HL-60 (cell line): ENCODE measurements around the gene JUN.

Source experiments
- POLR2AphosphoS5 ChIP-seq: IDR thresholded peaks from 2 replicates; pipeline ENCODE4 v1.6.1; 2012; ENCODE audit warnings: low read depth
- SPI1 ChIP-seq: IDR thresholded peaks from 2 replicates; pipeline ENCODE4 v1.6.1; 2012; ENCODE audit warnings: low read depth, mild to moderate bottlenecking, borderline replicate concordance
- TF ChIP-seq, protein P1 (sequence below): IDR thresholded peaks from one replicate; pipeline ENCODE4 v1.5.1; 2011; ENCODE audit warnings: low read length, control low read depth, inconsistent platforms; ENCODE audit not compliant: insufficient read depth
- TF ChIP-seq, protein P2 (sequence below): IDR thresholded peaks from 2 replicates; pipeline ENCODE4 v1.6.1; 2012; ENCODE audit warnings: low read depth; ENCODE audit not compliant: insufficient replicate concordance

GRCh38 chr1:58767143-58767542, 16.7 kb downstream of the JUN start:
- TF ChIP-seq, protein P1, sequence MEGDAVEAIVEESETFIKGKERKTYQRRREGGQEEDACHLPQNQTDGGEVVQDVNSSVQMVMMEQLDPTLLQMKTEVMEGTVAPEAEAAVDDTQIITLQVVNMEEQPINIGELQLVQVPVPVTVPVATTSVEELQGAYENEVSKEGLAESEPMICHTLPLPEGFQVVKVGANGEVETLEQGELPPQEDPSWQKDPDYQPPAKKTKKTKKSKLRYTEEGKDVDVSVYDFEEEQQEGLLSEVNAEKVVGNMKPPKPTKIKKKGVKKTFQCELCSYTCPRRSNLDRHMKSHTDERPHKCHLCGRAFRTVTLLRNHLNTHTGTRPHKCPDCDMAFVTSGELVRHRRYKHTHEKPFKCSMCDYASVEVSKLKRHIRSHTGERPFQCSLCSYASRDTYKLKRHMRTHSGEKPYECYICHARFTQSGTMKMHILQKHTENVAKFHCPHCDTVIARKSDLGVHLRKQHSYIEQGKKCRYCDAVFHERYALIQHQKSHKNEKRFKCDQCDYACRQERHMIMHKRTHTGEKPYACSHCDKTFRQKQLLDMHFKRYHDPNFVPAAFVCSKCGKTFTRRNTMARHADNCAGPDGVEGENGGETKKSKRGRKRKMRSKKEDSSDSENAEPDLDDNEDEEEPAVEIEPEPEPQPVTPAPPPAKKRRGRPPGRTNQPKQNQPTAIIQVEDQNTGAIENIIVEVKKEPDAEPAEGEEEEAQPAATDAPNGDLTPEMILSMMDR: no peak
- TF ChIP-seq POLR2AphosphoS5 (no peak), SPI1 (no peak)
- TF ChIP-seq, protein P2, sequence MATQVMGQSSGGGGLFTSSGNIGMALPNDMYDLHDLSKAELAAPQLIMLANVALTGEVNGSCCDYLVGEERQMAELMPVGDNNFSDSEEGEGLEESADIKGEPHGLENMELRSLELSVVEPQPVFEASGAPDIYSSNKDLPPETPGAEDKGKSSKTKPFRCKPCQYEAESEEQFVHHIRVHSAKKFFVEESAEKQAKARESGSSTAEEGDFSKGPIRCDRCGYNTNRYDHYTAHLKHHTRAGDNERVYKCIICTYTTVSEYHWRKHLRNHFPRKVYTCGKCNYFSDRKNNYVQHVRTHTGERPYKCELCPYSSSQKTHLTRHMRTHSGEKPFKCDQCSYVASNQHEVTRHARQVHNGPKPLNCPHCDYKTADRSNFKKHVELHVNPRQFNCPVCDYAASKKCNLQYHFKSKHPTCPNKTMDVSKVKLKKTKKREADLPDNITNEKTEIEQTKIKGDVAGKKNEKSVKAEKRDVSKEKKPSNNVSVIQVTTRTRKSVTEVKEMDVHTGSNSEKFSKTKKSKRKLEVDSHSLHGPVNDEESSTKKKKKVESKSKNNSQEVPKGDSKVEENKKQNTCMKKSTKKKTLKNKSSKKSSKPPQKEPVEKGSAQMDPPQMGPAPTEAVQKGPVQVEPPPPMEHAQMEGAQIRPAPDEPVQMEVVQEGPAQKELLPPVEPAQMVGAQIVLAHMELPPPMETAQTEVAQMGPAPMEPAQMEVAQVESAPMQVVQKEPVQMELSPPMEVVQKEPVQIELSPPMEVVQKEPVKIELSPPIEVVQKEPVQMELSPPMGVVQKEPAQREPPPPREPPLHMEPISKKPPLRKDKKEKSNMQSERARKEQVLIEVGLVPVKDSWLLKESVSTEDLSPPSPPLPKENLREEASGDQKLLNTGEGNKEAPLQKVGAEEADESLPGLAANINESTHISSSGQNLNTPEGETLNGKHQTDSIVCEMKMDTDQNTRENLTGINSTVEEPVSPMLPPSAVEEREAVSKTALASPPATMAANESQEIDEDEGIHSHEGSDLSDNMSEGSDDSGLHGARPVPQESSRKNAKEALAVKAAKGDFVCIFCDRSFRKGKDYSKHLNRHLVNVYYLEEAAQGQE: no peak
